Neural cell (in vitro differentiated cells): ENCODE measurements around the gene IL10.

ENCODE experiments used
- POLR2AphosphoS5 ChIP-seq: IDR thresholded peaks from 2 replicates; pipeline ENCODE4 v1.6.1; 2012
- TF ChIP-seq, protein P1 (sequence below): fragments of 450-650 bp; IDR thresholded peaks from 2 replicates; pipeline ENCODE4 v1.5.1; 2014; ENCODE audit warnings: antibody characterized with exemption, mild to moderate bottlenecking, moderate library complexity; ENCODE audit not compliant: poor library complexity, severe bottlenecking

DNA sequence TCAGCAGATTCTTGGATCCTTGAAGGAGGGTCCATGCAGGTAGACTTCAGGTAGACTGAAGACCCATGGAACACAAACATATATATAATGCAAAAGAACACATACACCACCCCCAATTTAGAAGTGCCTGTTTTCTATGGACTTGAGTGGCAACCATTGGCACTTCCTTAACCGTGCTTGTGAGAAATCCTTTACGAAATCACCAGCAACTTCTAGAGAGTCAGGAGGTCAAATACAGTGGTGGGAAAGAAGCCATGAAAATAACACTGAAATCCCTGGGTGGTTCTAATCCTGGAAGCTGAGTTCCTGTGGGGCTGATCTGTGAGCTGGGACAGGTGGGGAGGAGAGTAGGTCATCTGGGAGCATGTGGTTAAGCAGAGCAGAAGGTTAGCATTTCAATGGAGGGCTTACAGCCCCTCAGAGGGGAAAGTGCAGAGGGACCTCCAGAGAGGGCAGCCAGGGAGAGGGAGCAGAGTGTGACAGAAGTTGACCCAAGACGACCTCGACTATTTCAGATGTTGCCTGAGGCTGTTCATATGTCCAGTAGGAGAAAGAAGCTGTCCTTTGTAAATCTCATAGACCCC, 13.0 kb upstream of the IL10 start:
- TF ChIP-seq POLR2AphosphoS5 = no peak
- TF ChIP-seq, protein P1, sequence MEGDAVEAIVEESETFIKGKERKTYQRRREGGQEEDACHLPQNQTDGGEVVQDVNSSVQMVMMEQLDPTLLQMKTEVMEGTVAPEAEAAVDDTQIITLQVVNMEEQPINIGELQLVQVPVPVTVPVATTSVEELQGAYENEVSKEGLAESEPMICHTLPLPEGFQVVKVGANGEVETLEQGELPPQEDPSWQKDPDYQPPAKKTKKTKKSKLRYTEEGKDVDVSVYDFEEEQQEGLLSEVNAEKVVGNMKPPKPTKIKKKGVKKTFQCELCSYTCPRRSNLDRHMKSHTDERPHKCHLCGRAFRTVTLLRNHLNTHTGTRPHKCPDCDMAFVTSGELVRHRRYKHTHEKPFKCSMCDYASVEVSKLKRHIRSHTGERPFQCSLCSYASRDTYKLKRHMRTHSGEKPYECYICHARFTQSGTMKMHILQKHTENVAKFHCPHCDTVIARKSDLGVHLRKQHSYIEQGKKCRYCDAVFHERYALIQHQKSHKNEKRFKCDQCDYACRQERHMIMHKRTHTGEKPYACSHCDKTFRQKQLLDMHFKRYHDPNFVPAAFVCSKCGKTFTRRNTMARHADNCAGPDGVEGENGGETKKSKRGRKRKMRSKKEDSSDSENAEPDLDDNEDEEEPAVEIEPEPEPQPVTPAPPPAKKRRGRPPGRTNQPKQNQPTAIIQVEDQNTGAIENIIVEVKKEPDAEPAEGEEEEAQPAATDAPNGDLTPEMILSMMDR = no peak
